Heart right ventricle (tissue), 16 donors: Measurements from ENCODE around the gene GNAL. TPM values are rescaled to one million over a fixed set of nuclear protein-coding genes. Genes with fewer than 3 reads are reported as not detected.

Source experiments
- ATAC-seq, 8 donors: fragments of 200-7000 bp; cut with Tn5 transposase; one replicate each; pipeline ENCODE4 v1.9.1; 2020; ENCODE audit warnings: mild to moderate bottlenecking in 8 of 8, moderate library complexity in 8 of 8, moderate number of reproducible peaks in 1 of 8
- DNase-seq, 2 donors: peaks; one replicate each; pipeline ENCODE4 v3.0.0-alpha.2; 2020
- H3K27ac ChIP-seq, 10 donors: fragments of 200-600 bp; sonication (generic) in 2 of 10; one replicate each; pipeline versions ENCODE4 v1.5.0 to v1.8.0; 2020 to 2022; ENCODE audit warnings: mild to moderate bottlenecking in 3 of 10
- H3K27me3 ChIP-seq, 7 donors: fragments of 200-600 bp; one replicate each; pipeline ENCODE4 v1.8.0; 2021 to 2022; ENCODE audit warnings: mild to moderate bottlenecking in 2 of 7
- H3K36me3 ChIP-seq, 9 donors: fragments of 200-600 bp; sonication (generic) in 1 of 9; one replicate each; pipeline versions ENCODE4 v1.5.0 to v1.8.0; 2020 to 2022; ENCODE audit warnings: mild to moderate bottlenecking in 2 of 9
- H3K4me1 ChIP-seq, 9 donors: fragments of 200-600 bp; sonication (generic) in 1 of 9; one replicate each; pipeline versions ENCODE4 v1.5.0 to v1.8.0; 2020 to 2022; ENCODE audit warnings: mild to moderate bottlenecking in 4 of 9
- H3K4me3 ChIP-seq, 10 donors: fragments of 200-600 bp; sonication (generic) in 2 of 10; one replicate each; pipeline versions ENCODE4 v1.5.0 to v1.8.0; 2020 to 2022; ENCODE audit warnings: mild to moderate bottlenecking in 7 of 10, moderate library complexity in 2 of 10
- H3K9me3 ChIP-seq, 11 donors: fragments of 200-600 bp in 10 of 11; sonication (generic) in 2 of 11; one replicate each; pipeline versions ENCODE4 v1.5.0 to v1.8.0; 2013 to 2022; ENCODE audit warnings: mild to moderate bottlenecking in 2 of 11, control low read depth in 1 of 11, moderate library complexity in 1 of 11
- WGBS, 2 donors: extraction: QIAGEN DNeasy Blood & Tissue Kit; methylation state at CpG; one replicate each; pipeline ENCODE4 v1.1.7; 2013; ENCODE audit warnings: inconsistent platforms in 1 of 2; 5-methylcytosine and 5-hydroxymethylcytosine counted together
- intact Hi-C, 10 donors: fragments of 100-400 bp; cut with DNase I; formaldehyde crosslinking; loops; one replicate each; pipeline versions ENCODE4 v1.11.1 to v1.14.2; 2022
- polyA plus RNA-seq, 2 donors: library from polyadenylated mRNA; stranded (reverse); fragments of 200-250 nt; gene quantifications; one replicate each; pipeline ENCODE4 v1.2.3, GENCODE V29; 2013
- total RNA-seq, 10 donors: library from RNA; stranded (reverse); fragmentation: NEBNext Ultra II Directional in 3 of 10; extraction: Animal tissue kit (Norgen Biotek cat#: 25700) in 3 of 10; gene quantifications; one replicate each; pipeline versions ENCODE4 v1.2.1 to v1.2.4, GENCODE V29; 2021 to 2023
- TF ChIP-seq, protein P1 (sequence below), 9 donors: fragments of 200-600 bp; sonication (generic) in 2 of 9; IDR thresholded peaks; one replicate each; pipeline versions ENCODE4 v1.5.0 to v1.8.0; 2021 to 2022; ENCODE audit warnings: antibody characterized with exemption in 9 of 9, mild to moderate bottlenecking in 5 of 9, moderate library complexity in 1 of 9
- donor health status: Arrhythmogenic right ventricular cardiomyopathy.
- donor health status: ischemic (EF 13 %, LVEDD 7.1; RV severe dilation, severe dysfunction).
- donor health status: healthy with polysubstance abuse.
- donor health status: DM: no; HTN: yes; CAD: no.
- donor health status: DM: no; HTN: no; CAD: no.
- donor health status: ischemic (EF 25% LVEDD 6.9; RV normal size, moderate dysfunction).
- donor health status: ischemic (EF 25% LVEDD 5.7; RV mildly dilated, moderate dysfunction).
- donor health status: healthy.
- donor health status: DM: yes; HTN: yes; CAD: no.
- donor health status: Ischemic cardiomyopathy.
- donor health status: ischemic (EF 35%, LVEDD 5.7; RV mildly dilated, moderate dysfunction).
- donor health status: nonischemic (EF 11% LVEDD 7.7; RV severe dilation, severe dysfunction).
- donor health status: DM: yes; HTN: yes; CAD: no.
- donor health status: PGD.
- donor health status: ischemic (EF 29% LVEDD 5.4; RV normal size, mild dysfunction).
- donor health status: nonischemic (EF 23%, LVEDD 6.1; RV moderate dilation, normal function).

The GNAL gene
- total and polyA plus RNA-seq, 12 donors = 0.42 to 6.9 (median 1.6) TPM

DNA sequence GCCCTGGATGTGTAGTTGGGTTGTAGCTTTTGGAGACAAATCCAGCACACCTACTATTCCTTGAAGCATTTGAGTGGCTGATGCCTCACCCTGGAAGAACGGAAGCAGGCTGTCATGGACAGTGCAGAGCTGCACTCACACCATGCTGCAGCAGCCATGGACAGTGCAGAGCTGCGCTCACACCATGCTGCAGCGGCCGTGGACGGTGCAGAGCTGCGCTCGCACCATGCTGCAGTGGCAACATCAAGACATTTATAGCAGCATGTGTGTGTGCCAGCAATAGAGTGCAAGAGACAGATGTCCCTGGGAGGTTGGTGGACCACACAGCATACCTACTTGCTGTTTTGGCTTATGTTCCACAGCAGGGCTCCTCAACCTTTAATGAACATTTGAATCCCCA, 30.6 kb downstream of the GNAL start:
- H3K27ac ChIP-seq = no peak overlapping the region
- peaks cover 0 to 11% (median 0%) of the 10 kb centered on the region in 7 donors for H3K27me3 ChIP-seq
- WGBS, 2 donors = 85 to 93% methylated on average over 7 of the region's 7 CpGs
- no peak overlapping the region for H3K4me3 ChIP-seq
- TF ChIP-seq, protein P1, sequence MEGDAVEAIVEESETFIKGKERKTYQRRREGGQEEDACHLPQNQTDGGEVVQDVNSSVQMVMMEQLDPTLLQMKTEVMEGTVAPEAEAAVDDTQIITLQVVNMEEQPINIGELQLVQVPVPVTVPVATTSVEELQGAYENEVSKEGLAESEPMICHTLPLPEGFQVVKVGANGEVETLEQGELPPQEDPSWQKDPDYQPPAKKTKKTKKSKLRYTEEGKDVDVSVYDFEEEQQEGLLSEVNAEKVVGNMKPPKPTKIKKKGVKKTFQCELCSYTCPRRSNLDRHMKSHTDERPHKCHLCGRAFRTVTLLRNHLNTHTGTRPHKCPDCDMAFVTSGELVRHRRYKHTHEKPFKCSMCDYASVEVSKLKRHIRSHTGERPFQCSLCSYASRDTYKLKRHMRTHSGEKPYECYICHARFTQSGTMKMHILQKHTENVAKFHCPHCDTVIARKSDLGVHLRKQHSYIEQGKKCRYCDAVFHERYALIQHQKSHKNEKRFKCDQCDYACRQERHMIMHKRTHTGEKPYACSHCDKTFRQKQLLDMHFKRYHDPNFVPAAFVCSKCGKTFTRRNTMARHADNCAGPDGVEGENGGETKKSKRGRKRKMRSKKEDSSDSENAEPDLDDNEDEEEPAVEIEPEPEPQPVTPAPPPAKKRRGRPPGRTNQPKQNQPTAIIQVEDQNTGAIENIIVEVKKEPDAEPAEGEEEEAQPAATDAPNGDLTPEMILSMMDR (IDR thresholded peaks at IDR 0.05) = no peak
- intact Hi-C loops = no loop called here
- H3K36me3 ChIP-seq = no peaks in the 10 kb centered on the region
- H3K4me1 ChIP-seq = no peaks in the 10 kb centered on the region
- DNase-seq = no peak
- ATAC-seq = no peak
- no peaks in the 10 kb centered on the region for H3K9me3 ChIP-seq

DNA sequence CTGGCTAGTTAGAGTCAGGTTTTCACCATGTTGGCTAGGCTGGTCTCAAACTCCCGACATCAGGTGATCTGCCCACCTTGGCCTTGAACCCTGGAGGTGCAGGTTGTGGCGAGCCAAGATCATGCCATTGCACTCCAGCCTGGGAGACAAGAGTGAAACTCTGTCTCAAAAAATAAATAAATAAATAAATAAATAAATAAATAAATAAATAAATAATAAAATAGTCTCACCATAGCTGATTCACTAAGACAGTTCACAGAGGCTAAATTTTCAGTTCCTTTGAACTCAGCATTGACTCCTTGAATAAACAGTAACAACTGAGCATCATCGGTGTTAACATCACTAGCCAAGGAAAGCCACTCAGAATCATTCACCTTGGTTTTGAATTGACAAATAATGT, 32.7 kb downstream of the GNAL start:
- H3K27me3 ChIP-seq = peaks cover 0 to 11% (median 0%) of the 10 kb centered on the region in 7 donors
- DNase-seq = no peak
- H3K27ac ChIP-seq = no peak overlapping the region
- H3K36me3 ChIP-seq = no peaks in the 10 kb centered on the region
- TF ChIP-seq, protein P1 (IDR thresholded peaks at IDR 0.05) = no peak
- no peak overlapping the region for H3K4me3 ChIP-seq
- H3K4me1 ChIP-seq = no peaks in the 10 kb centered on the region
- WGBS, 2 donors = 84 to 95% methylated on average over 3 of the region's 3 CpGs
- no peaks in the 10 kb centered on the region for H3K9me3 ChIP-seq
- ATAC-seq = no peak
- intact Hi-C loops = no loop called here

DNA sequence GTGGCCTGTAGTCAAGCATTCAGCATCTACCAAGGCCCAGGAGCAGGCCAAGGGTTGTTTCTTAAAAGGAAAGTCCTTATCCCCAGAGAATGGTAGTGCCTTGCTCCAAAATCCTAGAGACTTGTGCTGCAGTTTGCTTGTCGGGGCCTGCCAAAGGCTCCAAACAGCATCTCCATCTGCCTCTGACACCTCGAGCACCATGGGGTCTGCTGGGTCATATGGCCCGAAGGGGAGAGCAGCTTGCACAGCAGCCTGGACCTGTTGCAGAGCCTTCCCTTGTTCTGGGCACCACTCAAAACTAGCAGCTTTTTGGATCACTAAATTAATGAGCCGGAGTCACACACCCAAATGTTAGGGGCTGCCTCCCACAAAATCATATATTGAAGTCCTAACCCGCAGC, 35.7 kb downstream of the GNAL start:
- intact Hi-C loops = no loop called here
- no peaks in the 10 kb centered on the region for H3K36me3 ChIP-seq
- no peaks in the 10 kb centered on the region for H3K9me3 ChIP-seq
- TF ChIP-seq, protein P1 (IDR thresholded peaks at IDR 0.05) = no peak
- peaks cover 0 to 21% (median 8%) of the 10 kb centered on the region in 7 donors for H3K27me3 ChIP-seq
- H3K4me3 ChIP-seq = no peak overlapping the region
- no peaks in the 10 kb centered on the region for H3K4me1 ChIP-seq
- 89 to 96% methylated on average over 5 of the region's 5 CpGs for WGBS, 2 donors
- H3K27ac ChIP-seq = no peak overlapping the region
- no peak for DNase-seq
- no peak for ATAC-seq

DNA sequence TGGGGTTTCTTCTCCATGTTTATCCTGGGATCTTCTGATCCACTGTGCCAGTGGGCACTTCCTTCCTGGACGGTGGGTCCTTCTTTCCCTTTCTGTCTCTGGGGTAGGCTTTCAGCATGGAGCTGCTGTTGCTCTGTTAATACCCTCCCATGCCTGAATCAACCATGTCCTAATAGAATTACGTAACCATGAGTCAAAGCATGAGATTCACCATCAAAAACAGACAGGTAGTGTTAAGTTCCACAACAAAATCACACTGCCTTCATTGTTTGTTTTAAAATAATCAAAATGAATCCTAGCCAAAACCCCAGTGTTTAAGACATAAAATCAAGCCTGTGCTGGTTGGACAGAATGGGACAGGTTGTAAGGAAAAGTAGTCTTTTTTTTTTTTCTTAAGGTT, 37.5 kb downstream of the GNAL start:
- DNase-seq (no peak), ATAC-seq (no peak)
- Histone ChIP-seq H3K27ac (no peak overlapping the region), H3K4me1 (no peaks in the 10 kb centered on the region), H3K27me3 (peaks cover 3 to 35% (median 18%) of the 10 kb centered on the region in 7 donors), H3K36me3 (no peaks in the 10 kb centered on the region), H3K9me3 (no peaks in the 10 kb centered on the region), H3K4me3 (no peak overlapping the region)
- intact Hi-C loops = no loop called here
- WGBS, 2 donors = 82 to 88% methylated on average over 2 of the region's 2 CpGs
- TF ChIP-seq, protein P1 (IDR thresholded peaks at IDR 0.05) = no peak
